CD4-positive, alpha-beta T cell treated with Interferon alpha-2 for 1 hour (primary cell): ENCODE data around the gene TCF4.

Experiments used
- DNase-seq, 2 donors: peaks; one replicate each; pipeline ENCODE4 v3.0.0-alpha.2; 2020 to 2022

Gene TCF4

GRCh38 chr18:55249550-55249949 lies 338.4 kb downstream of the TCF4 start:
- no peak for DNase-seq

GRCh38 chr18:55248495-55248894 lies 339.5 kb downstream of the TCF4 start:
- no peak for DNase-seq

DNA sequence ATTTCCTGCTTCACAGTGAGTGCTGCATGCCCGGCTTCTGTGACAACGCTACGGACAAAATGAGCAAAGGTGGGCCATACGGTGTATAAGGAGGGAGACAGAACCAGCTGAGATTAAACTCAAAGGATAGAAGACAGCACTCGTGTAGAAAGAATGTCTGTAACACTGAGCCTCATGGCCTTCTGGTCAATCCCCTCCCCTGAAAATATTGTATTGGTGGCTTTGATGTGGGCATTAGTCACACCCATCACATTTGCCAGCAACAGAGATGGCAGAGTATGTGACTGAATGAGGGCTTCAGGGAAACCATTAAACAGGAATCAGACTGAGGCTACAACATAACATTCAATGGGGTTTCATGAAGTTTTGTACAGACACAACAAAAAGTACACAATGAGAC lies 341.0 kb downstream of the TCF4 start:
- DNase-seq = no peak

DNA sequence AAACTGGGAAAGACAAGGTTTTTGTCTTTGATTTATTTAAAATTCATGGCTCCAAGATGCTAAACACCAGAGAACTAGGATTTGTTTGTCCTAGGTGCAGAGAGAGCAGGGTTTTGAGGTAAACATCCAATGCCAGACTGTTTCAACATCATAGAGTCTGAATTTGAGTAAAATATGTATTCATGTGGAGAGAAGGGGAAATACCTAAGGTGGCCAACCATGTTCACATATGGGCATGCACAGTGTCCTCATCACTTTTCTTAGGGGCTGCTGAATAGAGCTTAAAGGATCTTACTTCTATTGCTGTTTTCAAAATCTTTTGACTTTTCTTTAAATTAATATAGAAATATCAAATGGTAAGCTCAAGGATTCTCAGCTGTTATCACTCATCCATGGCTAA lies 341.7 kb downstream of the TCF4 start:
- no peak for DNase-seq

DNA sequence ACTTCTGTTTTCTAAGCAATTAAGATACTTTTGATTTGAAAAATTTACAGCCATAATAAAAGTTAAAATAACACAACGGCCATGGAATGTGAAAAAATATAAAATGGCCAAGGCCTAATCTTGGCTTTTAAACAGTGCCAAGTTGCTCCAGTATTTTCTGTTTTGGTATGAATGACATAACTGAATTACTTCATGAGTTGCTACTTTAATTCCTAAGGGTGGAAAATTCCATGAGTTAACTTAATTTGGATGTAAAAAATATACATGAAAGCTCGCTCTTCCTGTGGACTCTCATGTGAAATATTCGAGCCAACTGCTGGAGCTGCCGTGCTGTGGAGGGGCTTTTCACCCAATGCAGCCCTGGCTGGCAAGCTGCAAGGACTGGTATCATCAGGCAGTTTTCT lies 342.8 kb downstream of the TCF4 start:
- no peak for DNase-seq

DNA sequence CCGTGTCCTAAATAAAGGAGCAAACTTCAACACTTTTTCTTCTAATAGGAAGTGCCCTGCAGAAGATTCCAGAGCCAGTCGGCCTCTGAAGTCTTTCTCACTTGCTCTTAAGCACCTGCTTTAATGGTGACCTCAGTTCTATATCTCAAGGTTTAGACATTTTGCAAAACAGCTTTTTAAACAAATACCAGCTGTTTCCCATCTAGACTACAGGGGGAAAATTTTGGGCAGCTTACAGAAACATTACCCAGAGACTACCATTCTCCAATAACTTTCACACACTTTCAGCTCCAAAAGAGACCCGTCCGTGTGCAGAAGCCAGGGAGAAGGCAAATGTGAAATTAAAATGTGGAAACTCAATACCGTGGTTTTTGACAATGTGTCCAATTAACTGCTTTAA lies 343.4 kb downstream of the TCF4 start:
- DNase-seq = no peak

DNA sequence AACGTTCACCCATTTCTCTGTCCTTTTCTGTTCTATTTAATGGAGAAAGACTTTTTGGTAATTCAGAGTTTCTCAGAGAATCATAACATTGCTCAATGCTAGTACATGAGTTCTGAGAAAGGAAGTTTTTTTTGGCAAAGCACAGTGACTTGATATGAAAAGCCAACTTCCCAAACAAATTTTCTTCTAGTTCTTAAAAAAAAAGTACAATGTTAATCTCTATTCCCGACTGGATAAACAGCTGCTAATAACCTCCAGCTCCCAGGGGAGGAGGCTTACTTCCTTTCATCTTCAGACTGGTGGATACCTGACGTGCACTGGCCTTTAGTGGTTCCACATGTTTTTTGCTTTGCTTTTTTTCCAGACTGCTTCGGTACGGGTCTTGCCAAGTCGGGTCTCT lies 344.1 kb downstream of the TCF4 start:
- no peak for DNase-seq

DNA sequence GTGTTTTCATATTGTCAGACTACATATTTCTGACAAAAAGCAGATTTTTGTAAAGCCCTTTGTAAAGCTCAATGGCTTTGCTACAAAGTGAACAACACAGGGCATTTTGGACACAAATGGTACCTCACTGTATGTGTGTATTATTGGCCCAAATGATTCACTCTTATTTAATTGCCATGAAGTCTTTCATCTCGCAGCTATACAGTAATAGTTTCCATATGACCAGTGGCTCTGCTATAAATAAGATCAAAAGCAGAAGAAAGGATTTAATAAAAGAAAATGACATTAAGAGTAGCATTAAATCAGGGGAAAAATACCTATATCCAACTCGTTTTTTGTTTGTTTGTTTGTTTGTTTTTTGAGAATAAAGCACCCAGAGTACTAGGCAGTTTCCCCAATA lies 344.7 kb downstream of the TCF4 start:
- DNase-seq = no peak

DNA sequence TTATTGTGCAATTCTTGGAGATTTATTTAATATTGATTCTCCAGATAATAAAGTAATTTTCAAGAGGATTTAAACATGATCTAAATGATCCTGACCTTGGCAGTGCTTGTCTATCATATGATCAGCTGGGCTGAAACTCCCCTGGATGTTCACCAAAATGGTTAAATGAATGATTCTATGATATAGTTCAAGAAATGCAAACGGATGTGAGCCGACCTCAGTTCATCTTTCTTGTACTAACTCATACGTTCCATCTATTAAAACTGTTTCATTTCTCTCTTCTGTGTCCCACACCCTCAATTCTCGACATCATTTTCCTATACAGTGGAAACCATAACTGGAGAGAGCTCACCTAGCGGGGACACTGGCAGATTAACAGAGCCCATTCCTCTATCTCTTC lies 347.0 kb downstream of the TCF4 start:
- no peak for DNase-seq

- DNase-seq = no peak
Measured at GRCh38 chr18:55239740-55240139, 348.3 kb downstream of the TCF4 start.

GRCh38 chr18:55237660-55238059 lies 350.3 kb downstream of the TCF4 start:
- DNase-seq = no peak

- DNase-seq = no peak
Measured at GRCh38 chr18:55236150-55236931, 351.7 kb downstream of the TCF4 start.

GRCh38 chr18:55235094-55235461 lies 352.9 kb downstream of the TCF4 start:
- DNase-seq = no peak

- peak; percentile 36 to 60 for DNase-seq
Measured at GRCh38 chr18:55234366-55235093, 353.5 kb downstream of the TCF4 start.

GRCh38 chr18:55233857-55234256 lies 354.1 kb downstream of the TCF4 start:
- DNase-seq = no peak

DNA sequence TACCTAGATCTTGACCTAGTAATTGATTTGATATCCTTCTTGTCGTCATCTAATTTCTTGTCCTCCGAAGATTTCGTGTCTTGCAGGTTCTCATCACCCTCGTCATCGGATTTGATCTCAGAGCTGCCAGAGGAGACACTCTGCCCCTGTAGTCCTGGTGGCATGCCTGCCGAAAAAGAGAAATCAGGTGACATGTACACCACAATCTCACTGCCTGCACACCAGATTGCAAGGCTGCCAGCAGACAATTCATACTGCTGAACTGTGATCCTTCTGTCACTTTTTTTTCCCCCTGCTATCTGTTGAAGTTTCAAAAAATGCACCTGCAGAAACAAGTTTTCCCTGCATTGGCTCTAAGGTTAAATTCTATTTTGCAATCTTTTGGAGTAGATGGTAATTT lies 355.5 kb downstream of the TCF4 start:
- DNase-seq = no peak

- no peak for DNase-seq
Measured at GRCh38 chr18:55229682-55230081, 358.3 kb downstream of the TCF4 start.

- DNase-seq = no peak
Measured at GRCh38 chr18:55228707-55229106, 359.3 kb downstream of the TCF4 start.

DNA sequence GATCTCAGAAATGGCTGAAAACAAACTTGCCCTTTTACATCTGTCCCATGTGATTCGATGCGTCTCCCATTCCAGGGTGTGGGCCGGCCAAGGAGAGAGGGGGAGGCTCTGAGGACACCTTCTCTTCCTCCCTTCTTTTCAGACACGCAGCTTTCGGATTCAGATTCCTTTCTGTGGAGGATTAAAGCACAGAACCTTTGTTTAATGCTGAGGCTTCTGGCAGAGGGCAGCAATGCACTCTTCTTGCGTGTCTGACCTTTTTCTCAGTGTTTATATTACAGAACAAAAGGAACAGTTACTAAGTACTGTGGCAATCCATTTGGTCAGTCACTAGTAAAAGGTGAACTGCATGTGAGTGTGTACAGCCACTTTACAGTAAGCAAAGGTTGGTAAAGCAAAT lies 359.8 kb downstream of the TCF4 start:
- DNase-seq = no peak

GRCh38 chr18:55227771-55228170 lies 360.2 kb downstream of the TCF4 start:
- no peak for DNase-seq

GRCh38 chr18:55226044-55226443 lies 361.9 kb downstream of the TCF4 start:
- DNase-seq = no peak

DNA sequence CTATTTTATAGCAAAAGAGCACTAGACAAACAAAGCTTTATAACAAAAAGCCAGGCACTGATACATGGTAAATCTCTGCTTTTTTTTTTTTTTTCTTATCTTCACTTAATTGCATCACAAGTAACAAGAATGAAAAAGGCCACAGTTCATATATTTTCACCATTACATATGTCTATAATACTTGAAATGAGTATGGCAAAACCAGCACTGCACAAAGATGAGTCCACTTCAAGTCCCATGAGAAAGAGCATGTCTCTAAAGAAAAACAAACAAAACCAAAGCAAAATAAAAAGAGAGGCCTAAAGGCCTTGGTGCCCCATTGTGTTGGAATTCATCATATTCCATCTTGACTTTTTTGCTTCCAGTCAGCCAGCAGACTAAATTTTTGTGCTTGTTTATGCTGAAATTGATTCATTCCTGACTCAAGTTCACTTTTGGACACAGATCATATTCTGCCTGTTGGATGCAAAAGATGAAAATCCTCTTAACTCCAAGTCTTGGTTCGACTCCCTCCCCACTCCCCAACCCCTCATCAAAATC lies 363.8 kb downstream of the TCF4 start:
- no peak for DNase-seq

- no peak for DNase-seq
Measured at GRCh38 chr18:55221622-55222021, 366.4 kb downstream of the TCF4 start.

DNA sequence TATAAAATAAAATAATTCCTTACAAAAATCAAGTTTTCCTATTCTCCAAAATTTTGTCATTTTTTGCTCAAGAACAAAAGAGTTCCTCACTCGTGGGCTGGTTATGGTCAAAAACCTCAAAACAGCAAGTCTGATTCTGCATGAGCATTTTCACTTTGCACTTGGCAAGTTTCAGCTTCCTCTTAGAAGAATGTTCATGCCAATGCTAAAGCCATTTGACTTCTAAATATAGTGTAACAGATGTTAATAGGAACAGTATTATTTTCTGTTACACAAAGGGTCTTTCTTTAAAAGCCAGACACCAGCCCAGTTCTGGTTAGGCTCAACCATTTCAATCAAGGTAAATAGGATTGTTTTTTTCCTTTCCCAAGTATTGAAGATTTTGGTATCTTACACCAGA lies 367.5 kb downstream of the TCF4 start:
- DNase-seq = no peak
